GM10266 (cell line): ENCODE results near the gene ARHGAP23.
A peak's percentile ranks its signal among the peaks of the same experiment; 100 is the strongest.

Experiments used
- DNase-seq: peaks from one replicate; pipeline ENCODE4 v3.0.0; 2012; ENCODE audit errors: extremely low spot score
- TF ChIP-seq, protein P1 (sequence below): IDR thresholded peaks from 2 replicates; pipeline ENCODE4 v1.5.1; 2012; ENCODE audit warnings: mild to moderate bottlenecking, low read depth; ENCODE audit not compliant: control insufficient read depth, insufficient read depth; ENCODE audit errors: missing control alignments

ARHGAP23 gene

GRCh38 chr17:38444151-38444550 is 15.9 kb downstream of the ARHGAP23 start:
- DNase-seq = peak; percentile 80
- TF ChIP-seq, protein P1, sequence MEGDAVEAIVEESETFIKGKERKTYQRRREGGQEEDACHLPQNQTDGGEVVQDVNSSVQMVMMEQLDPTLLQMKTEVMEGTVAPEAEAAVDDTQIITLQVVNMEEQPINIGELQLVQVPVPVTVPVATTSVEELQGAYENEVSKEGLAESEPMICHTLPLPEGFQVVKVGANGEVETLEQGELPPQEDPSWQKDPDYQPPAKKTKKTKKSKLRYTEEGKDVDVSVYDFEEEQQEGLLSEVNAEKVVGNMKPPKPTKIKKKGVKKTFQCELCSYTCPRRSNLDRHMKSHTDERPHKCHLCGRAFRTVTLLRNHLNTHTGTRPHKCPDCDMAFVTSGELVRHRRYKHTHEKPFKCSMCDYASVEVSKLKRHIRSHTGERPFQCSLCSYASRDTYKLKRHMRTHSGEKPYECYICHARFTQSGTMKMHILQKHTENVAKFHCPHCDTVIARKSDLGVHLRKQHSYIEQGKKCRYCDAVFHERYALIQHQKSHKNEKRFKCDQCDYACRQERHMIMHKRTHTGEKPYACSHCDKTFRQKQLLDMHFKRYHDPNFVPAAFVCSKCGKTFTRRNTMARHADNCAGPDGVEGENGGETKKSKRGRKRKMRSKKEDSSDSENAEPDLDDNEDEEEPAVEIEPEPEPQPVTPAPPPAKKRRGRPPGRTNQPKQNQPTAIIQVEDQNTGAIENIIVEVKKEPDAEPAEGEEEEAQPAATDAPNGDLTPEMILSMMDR = peak; percentile 85

- TF ChIP-seq, protein P1 = no peak
- DNase-seq = no peak
These were observed 19.3 kb downstream of the ARHGAP23 start for GRCh38 chr17:38447502-38448085.

DNA sequence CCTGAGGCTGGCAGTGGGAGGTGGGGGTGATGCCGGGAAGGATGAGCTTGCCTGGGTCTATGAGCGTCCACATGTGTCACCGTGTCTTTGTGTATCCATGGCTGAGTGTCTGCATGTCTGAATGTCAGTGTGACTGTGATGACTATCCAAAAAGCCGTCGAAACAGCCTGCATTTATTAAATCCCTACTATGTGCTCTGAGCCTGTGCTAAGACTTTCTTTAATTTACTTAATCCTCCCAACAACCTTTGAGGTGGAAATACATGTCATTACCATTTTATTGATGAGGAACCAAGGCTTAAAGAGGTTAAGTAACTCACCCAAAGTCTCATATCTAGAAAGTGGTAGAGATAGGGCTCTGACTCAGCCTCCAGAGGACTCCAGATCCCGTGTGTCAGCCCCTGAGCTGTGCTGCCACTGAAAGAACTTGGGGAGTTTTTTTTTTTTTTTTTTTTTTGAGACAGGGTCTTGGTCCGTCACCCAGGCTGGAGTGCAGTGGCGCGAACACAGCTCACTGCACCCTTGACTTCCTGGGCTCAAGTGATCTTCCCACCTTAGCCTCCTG is 20.0 kb downstream of the ARHGAP23 start:
- DNase-seq = no peak
- TF ChIP-seq, protein P1 = no peak

DNA sequence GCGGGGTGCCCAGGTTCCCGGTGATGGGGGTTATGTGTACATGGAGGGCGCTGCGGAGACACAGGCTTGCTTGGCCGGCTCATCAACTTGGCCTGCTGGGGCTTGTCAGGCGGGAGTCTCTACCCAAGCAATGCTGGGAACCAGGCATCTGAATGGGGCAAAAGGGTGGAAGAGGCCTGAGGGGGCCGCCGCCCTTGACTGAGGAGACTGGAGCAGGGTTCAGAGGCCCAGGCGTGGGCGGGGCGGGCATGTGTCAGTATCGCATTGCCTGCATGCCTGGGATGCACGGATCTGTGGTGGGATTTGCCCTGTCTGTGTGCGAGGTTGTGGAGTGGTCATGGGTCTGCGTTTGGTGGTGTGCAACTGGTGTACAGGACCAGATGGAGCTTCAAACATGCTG is 21.1 kb downstream of the ARHGAP23 start:
- DNase-seq = no peak
- TF ChIP-seq, protein P1 = no peak

DNA sequence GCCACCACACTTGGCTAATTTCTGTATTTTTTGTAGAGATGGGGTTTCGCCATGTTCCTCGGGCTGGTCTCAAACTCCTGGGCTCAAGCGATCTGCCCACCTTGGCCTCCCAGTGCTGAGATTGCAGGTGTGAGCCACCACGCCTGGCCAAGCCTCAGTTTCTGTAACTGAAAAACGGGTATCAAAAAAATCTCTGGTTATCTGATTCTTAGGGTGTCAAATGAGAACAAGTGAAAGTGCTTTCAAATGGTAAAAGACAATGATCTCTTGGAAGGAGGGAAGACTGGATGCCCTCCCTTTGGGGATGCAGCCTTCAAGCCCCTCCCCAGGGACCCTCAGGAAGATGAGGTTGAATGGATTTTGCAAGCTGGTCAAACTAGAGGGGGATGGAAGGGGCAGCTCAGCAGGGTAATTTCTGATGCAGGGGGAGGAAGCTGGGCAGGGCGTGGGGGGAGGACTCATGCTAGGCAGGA is 22.3 kb downstream of the ARHGAP23 start:
- no peak for DNase-seq
- TF ChIP-seq, protein P1 = no peak

- no peak for DNase-seq
- TF ChIP-seq, protein P1 = no peak
These were observed 23.0 kb downstream of the ARHGAP23 start for GRCh38 chr17:38451030-38451839.
